ENCODE results near the gene PURA. TPM values are rescaled to one million over a fixed set of nuclear protein-coding genes. Genes with fewer than 3 reads are reported as not detected.

The PURA gene
- total RNA-seq: 4.8 and 7.8 TPM in 2 replicates

GRCh38 chr5:140113699-140114263 is at the start of gene PURA:
Gene PURA, plus strand, starts transcription at chr5:140114109. Its CDS starts 73 bp downstream, at chr5:140114182.

GRCh38 chr5:140125637-140126036 is 11.7 kb downstream of the PURA start, which contains the start of gene IGIP:
Gene IGIP, plus strand, starts transcription at chr5:140125937. Its CDS starts 2,540 bp downstream, at chr5:140128477.

GRCh38 chr5:140174465-140175366 is 60.8 kb downstream of the PURA start, which contains the start of gene CYSTM1:
Gene CYSTM1, plus strand, starts transcription at chr5:140175188. Its CDS starts 19,278 bp downstream, at chr5:140194466.

Other genes starting within 250 kb of the PURA start
- gene NRG2, start 70.8 kb upstream of the PURA start, total RNA-seq: under 0.01 TPM in 1 of 2 replicates, not detected in the other
- 2.1 and 5.0 TPM in 2 replicates for gene IGIP, start 11.8 kb downstream of the PURA start, total RNA-seq
- 6.0 and 23.4 TPM in 2 replicates for gene CYSTM1, start 61.1 kb downstream of the PURA start, total RNA-seq
- 106 and 150 TPM in 2 replicates for gene PFDN1, start 189.0 kb downstream of the PURA start, total RNA-seq
- gene HBEGF, start 232.5 kb downstream of the PURA start, total RNA-seq: 2.9 and 18.6 TPM in 2 replicates
- not detected in 2 replicates for gene SLC4A9, start 246.1 kb downstream of the PURA start, total RNA-seq